Thoracic aorta (tissue), 2 donors: ENCODE measurements around the gene LYPD6. TPM values are rescaled to one million over a fixed set of nuclear protein-coding genes. Genes with fewer than 3 reads are reported as not detected.

Experiments
- ATAC-seq: fragments of 150-250 bp; one replicate; pipeline ENCODE4 v1.8.0; 2017; ENCODE audit warnings: low read depth; ENCODE audit not compliant: insufficient number of reproducible peaks, low FRiP score
- DNase-seq: peaks from one replicate; pipeline ENCODE4 v3.0.0-alpha.2; 2020; ENCODE audit warnings: low spot score
- H3K27ac ChIP-seq, 2 donors: fragments of 200-600 bp; sonication (generic); 1 replicate in 1 of 2; 2 replicates in 1 of 2; pipeline ENCODE4 v1.5.1; 2016; ENCODE audit warnings: mild to moderate bottlenecking in 2 of 2, moderate library complexity in 2 of 2
- H3K27me3 ChIP-seq: fragments of 200-600 bp; sonication (generic); replicated peaks from 2 replicates; pipeline ENCODE4 v1.6.0; 2016; ENCODE audit warnings: mild to moderate bottlenecking; ENCODE audit not compliant: insufficient read depth
- H3K36me3 ChIP-seq: fragments of 200-600 bp; sonication (generic); one replicate; pipeline ENCODE4 v1.5.1; 2016
- H3K4me1 ChIP-seq, 2 donors: fragments of 200-600 bp; sonication (generic); 1 replicate in 1 of 2; 2 replicates in 1 of 2; pipeline versions ENCODE4 v1.5.1 to v1.6.0; 2016; ENCODE audit warnings: low read depth in 2 of 2, mild to moderate bottlenecking in 1 of 2; ENCODE audit not compliant: control insufficient read depth in 1 of 2
- H3K4me3 ChIP-seq: fragments of 200-600 bp; sonication (generic); 2 replicates; pipeline ENCODE4 v1.5.1; 2016; ENCODE audit warnings: mild to moderate bottlenecking
- H3K9me3 ChIP-seq: fragments of 200-600 bp; sonication (generic); 2 replicates; pipeline ENCODE4 v1.5.1; 2016
- CTCF ChIP-seq: fragments of 200-600 bp; sonication (generic); IDR thresholded peaks from one replicate; pipeline ENCODE4 v1.5.1; 2019; ENCODE audit warnings: antibody characterized with exemption
- total RNA-seq, 2 donors: library from RNA; depleted of rRNA; stranded (reverse); fragments of >200 nt; gene quantifications; one replicate each; pipeline versions ENCODE4 v1.1.0 to v1.2.3, GENCODE V29; 2016

The LYPD6 gene
- total RNA-seq, 2 donors from 2014 or later = 0.27 to 0.28 TPM

- H3K4me3 ChIP-seq = no peak overlapping the region
- no peaks in the 10 kb centered on the region for H3K9me3 ChIP-seq
- H3K4me1 ChIP-seq = no peaks in the 10 kb centered on the region
- DNase-seq = no peak
- H3K27me3 ChIP-seq = no peaks in the 10 kb centered on the region
- no peak overlapping the region for H3K27ac ChIP-seq
- no peak for TF ChIP-seq CTCF
- H3K36me3 ChIP-seq = no peaks in the 10 kb centered on the region
- ATAC-seq = no peak
Measured at GRCh38 chr2:149357058-149357457, 26.7 kb downstream of the LYPD6 start.

- Histone ChIP-seq H3K9me3 (no peaks in the 10 kb centered on the region), H3K27ac (no peak overlapping the region), H3K4me1 (no peaks in the 10 kb centered on the region), H3K4me3 (no peak overlapping the region), H3K36me3 (no peaks in the 10 kb centered on the region), H3K27me3 (no peaks in the 10 kb centered on the region)
- DNase-seq (no peak), ATAC-seq (no peak)
- no peak for TF ChIP-seq CTCF
Measured at GRCh38 chr2:149360106-149360505, 29.7 kb downstream of the LYPD6 start.

- no peak overlapping the region for H3K27ac ChIP-seq
- H3K9me3 ChIP-seq = no peaks in the 10 kb centered on the region
- H3K36me3 ChIP-seq = no peaks in the 10 kb centered on the region
- DNase-seq (no peak), ATAC-seq (no peak)
- no peak for TF ChIP-seq CTCF
- H3K4me1 ChIP-seq = no peaks in the 10 kb centered on the region
- no peaks in the 10 kb centered on the region for H3K27me3 ChIP-seq
- no peak overlapping the region for H3K4me3 ChIP-seq
Measured at GRCh38 chr2:149363958-149364357, 33.6 kb downstream of the LYPD6 start.

- Histone ChIP-seq H3K4me3 (no peak overlapping the region), H3K4me1 (no peaks in the 10 kb centered on the region), H3K27ac (no peak overlapping the region), H3K9me3 (no peaks in the 10 kb centered on the region), H3K27me3 (no peaks in the 10 kb centered on the region), H3K36me3 (no peaks in the 10 kb centered on the region)
- no peak for TF ChIP-seq CTCF
- ATAC-seq (no peak), DNase-seq (no peak)
Measured at GRCh38 chr2:149364839-149365238, 34.5 kb downstream of the LYPD6 start.

- no peaks in the 10 kb centered on the region for H3K4me1 ChIP-seq
- H3K4me3 ChIP-seq = no peak overlapping the region
- DNase-seq (no peak), ATAC-seq (no peak)
- H3K27me3 ChIP-seq = no peaks in the 10 kb centered on the region
- H3K9me3 ChIP-seq = no peaks in the 10 kb centered on the region
- no peaks in the 10 kb centered on the region for H3K36me3 ChIP-seq
- H3K27ac ChIP-seq = no peak overlapping the region
- TF ChIP-seq CTCF = no peak
Measured at GRCh38 chr2:149365931-149366583, 35.7 kb downstream of the LYPD6 start.
